A549 (cell line): ENCODE results near the gene GPR137B. TPM values are rescaled to one million over a fixed set of nuclear protein-coding genes. Genes with fewer than 3 reads are reported as not detected.
"Not testable (repeated sequence)": the region's sequence is repeated elsewhere in the genome, so short reads cannot be mapped to it uniquely, and the experiment has no call there.

Experiments
- ATAC-seq, 2 experiments: fragments of 200-7000 bp in 1 of 2; fragments of >200 bp in 1 of 2; cut with Nextera tagmentation in 1 of 2; cut with Tn5 transposase in 1 of 2; 3 replicates each; pipeline versions ENCODE4 v1.8.0 to v1.9.1; 2018 to 2020; ENCODE audit warnings: mild to moderate bottlenecking in 1 of 2, moderate library complexity in 1 of 2
- CTCF ChIA-PET: fragments of 300-600 bp; sonication (Branson Sonifier 250); formaldehyde crosslinking; extraction: SDS; loops from one replicate; lab custom pipeline; 2021; ENCODE audit warnings: antibody characterized with exemption, inconsistent platforms; lab: Yijun Ruan, JAX
- POLR2A ChIA-PET: fragments of 350-600 bp; formaldehyde crosslinking; extraction: SDS; loops from one replicate; lab custom pipeline; 2021; ENCODE audit warnings: antibody characterized with exemption, inconsistent platforms; lab: Yijun Ruan, JAX
- DNase-seq, 2 experiments: peaks; one replicate each; pipeline versions ENCODE4 v3.0.0 to v3.0.0-alpha.2; 2011 to 2016; ENCODE audit warnings: low read depth in 1 of 2, low spot score in 1 of 2
- FAIRE-seq: peaks from 2 replicates; lab custom pipeline; 2011; peaks lifted over from hg19 to GRCh38; lab: Jason Lieb, UNC
- H3K27ac ChIP-seq, 2 experiments: fragments of >200 bp; sonication (Bioruptor Twin); formaldehyde crosslinking; 3 replicates each; pipeline ENCODE4 v1.5.1; 2016 to 2017
- H3K4me1 ChIP-seq: fragments of >200 bp; sonication (Bioruptor Twin); formaldehyde crosslinking; 3 replicates; pipeline ENCODE4 v1.6.1; 2016
- H3K4me2 ChIP-seq: fragments of >200 bp; sonication (Bioruptor Twin); formaldehyde crosslinking; 3 replicates; pipeline ENCODE4 v1.6.1; 2016
- H3K4me3 ChIP-seq: fragments of >200 bp; sonication (Bioruptor Twin); formaldehyde crosslinking; 3 replicates; pipeline ENCODE4 v1.5.1; 2016
- H3K9me3 ChIP-seq: fragments of >200 bp; sonication (Bioruptor Twin); formaldehyde crosslinking; 3 replicates; pipeline ENCODE4 v1.6.1; 2016
- BHLHE40 ChIP-seq: IDR thresholded peaks from 2 replicates; pipeline ENCODE4 v1.6.1; 2012; ENCODE audit warnings: low read depth, low read length, inconsistent platforms
- CEBPB ChIP-seq, 2 experiments: fragments of >200 bp in 1 of 2; sonication (Bioruptor Twin) in 1 of 2; formaldehyde crosslinking in 1 of 2; IDR thresholded peaks; 2 replicates each; pipeline ENCODE4 v1.6.1; 2012 to 2016
- EP300 ChIP-seq, 2 experiments: fragments of >200 bp; sonication (Bioruptor Twin); formaldehyde crosslinking; IDR thresholded peaks; 2 replicates in 1 of 2; 3 replicates in 1 of 2; pipeline ENCODE4 v1.6.1; 2016 to 2017
- FOSL2 ChIP-seq, 2 experiments: fragments of 450-650 bp in 1 of 2; fragments of >200 bp in 1 of 2; sonication (Bioruptor Twin) in 1 of 2; formaldehyde crosslinking; IDR thresholded peaks; 2 replicates each; pipeline versions ENCODE4 v1.5.0 to v1.6.1; 2016 to 2020; ENCODE audit warnings: mild to moderate bottlenecking in 1 of 2, moderate library complexity in 1 of 2
- GATA3 ChIP-seq: IDR thresholded peaks from 2 replicates; pipeline ENCODE4 v1.6.1; 2012; ENCODE audit warnings: borderline replicate concordance
- JUN ChIP-seq, 2 experiments: fragments of >200 bp; sonication (Bioruptor Twin); formaldehyde crosslinking; IDR thresholded peaks; 2 replicates in 1 of 2; 3 replicates in 1 of 2; pipeline ENCODE4 v1.6.1; 2016 to 2017
- JUNB ChIP-seq: fragments of >200 bp; sonication (Bioruptor Twin); formaldehyde crosslinking; IDR thresholded peaks from 2 replicates; pipeline ENCODE4 v1.6.1; 2016
- NR3C1 ChIP-seq: fragments of >200 bp; sonication (Bioruptor Twin); formaldehyde crosslinking; IDR thresholded peaks from 3 replicates; pipeline ENCODE4 v1.6.1; 2017
- PHF8 ChIP-seq: fragments of 200-600 bp; sonication (generic); IDR thresholded peaks from 2 replicates; pipeline ENCODE4 v1.6.1; 2016; ENCODE audit warnings: low read depth, mild to moderate bottlenecking, antibody characterized with exemption, moderate library complexity, borderline replicate concordance
- RCOR1 ChIP-seq: fragments of 150-350 bp; IDR thresholded peaks from 2 replicates; pipeline ENCODE4 v1.6.1; 2014; ENCODE audit warnings: antibody characterized with exemption, low read length, low read depth
- TFCP2L1 ChIP-seq: fragments of 250-450 bp; sonication (Bioruptor Pico); IDR thresholded peaks from 2 replicates; pipeline ENCODE4 v1.5.0; 2021; ENCODE audit warnings: mild to moderate bottlenecking
- TP53 ChIP-seq: fragments of 250-450 bp; sonication (Bioruptor Pico); IDR thresholded peaks from 2 replicates; pipeline ENCODE4 v1.5.0; 2021; ENCODE audit warnings: mild to moderate bottlenecking, moderate library complexity
- WGBS: methylation state at CpG from one replicate; pipeline ENCODE4 v1.1.6; 2017; ENCODE audit errors: missing lambda C conversion rate; 5-methylcytosine and 5-hydroxymethylcytosine counted together
- polyA plus RNA-seq, 4 experiments: library from polyadenylated mRNA; depleted of rRNA in 3 of 4; stranded (reverse); fragments of >200 nt; fragmentation: RNase III in 1 of 4; extraction: RNeasy Plus Mini Kit Qiagen cat#74134 plus additional on column Dnase treatment in 1 of 4; gene quantifications; 2 replicates in 3 of 4; 3 replicates in 1 of 4; pipeline ENCODE4 v1.2.3, GENCODE V29; 2011 to 2017
- TF ChIP-seq, protein P1 (sequence below): IDR thresholded peaks from 2 replicates; pipeline ENCODE4 v1.6.1; 2012
- TF ChIP-seq, protein P2 (sequence below): IDR thresholded peaks from 2 replicates; pipeline ENCODE4 v1.6.1; 2012; ENCODE audit warnings: low read depth, borderline replicate concordance
- TF ChIP-seq, protein P3 (sequence below): fragments of >200 bp; sonication (Bioruptor Twin); formaldehyde crosslinking; IDR thresholded peaks from 2 replicates; pipeline ENCODE4 v1.6.1; 2016
- TF ChIP-seq, protein P4 (sequence below): fragments of 150-350 bp; IDR thresholded peaks from 2 replicates; pipeline ENCODE4 v1.6.1; 2014; ENCODE audit warnings: low read depth, mild to moderate bottlenecking, low read length

GPR137B gene
- polyA plus RNA-seq, 2 of the 4 experiments (the other 2 are of a cell fraction) = 5.8 to 9.2 TPM

DNA sequence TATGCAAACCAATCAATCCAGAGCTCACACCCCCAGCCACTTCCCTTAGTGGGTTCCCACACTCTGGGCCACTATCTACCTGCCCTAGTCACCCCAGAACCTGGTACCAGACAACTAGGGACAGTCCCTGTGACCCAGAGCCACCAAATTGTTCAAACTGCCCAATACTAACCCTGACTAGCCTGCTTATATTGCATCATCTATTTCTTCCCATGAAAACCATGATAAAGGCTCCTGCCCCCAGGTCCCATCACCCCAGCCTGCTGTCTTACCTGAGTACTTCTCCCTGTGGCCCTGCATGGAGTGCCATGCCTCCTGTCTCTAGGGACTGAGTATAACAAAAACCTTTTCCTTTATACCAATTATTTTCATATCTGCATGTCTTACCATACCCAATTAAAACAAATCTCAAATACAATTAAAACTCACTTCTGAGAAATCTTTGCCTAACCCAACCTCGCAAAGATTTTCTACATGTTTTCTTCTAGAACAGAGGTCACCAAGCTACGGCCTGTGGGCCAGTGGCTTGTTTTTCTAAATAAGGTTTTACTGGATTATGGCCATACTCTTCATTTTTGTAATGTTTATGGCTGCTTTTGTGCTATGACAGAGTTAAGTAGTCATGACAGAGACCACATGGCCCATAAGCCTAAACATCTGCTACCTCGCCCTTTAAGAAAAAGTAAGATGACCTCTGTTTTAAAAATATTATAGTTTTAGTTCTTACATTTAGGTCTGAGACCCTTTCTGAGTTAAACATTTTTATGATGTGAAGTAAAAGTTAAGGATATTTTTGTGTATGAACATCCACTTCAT, 46.4 kb upstream of the GPR137B start (continued):
- TF ChIP-seq JUN (IDR thresholded peaks at IDR 0.05) (no peak), CEBPB (IDR thresholded peaks at IDR 0.05) (no peak)

DNA sequence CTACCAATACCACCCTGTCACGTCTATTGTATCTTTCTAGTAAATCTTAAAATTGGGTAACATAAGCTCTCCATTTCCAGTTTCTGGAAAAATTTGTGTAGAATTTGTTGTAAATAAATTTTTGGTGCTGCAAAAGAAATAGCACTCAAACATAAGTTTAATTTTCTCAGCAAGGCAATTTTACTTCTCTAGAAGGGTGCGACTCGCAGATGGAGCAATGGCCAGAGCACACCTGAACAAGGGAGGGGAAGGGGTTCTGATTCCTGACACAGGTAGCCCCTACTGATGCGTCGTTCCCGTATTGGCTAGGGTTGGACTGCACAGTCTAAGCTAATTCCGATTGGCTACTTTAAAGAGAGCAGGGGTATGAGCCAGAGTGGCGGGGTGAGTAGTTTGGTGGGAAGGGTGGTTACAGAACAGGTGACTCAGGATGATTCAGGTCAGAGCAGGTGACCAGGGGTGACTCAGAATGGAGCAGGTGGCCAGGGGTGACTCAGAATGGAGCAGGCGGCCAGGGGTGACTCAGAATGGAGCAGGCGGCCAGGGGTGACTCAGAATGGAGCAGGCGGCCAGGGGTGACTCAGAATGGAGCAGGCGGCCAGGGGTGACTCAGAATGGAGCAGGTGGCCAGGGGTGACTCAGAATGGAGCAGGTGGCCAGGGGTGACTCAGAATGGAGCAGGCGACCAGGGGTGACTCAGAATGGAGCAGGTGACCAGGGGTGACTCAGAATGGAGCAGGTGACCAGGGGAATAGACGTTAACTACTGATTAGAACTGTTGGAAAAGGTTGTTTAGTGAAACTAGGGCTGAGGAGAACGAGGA, 45.5 kb upstream of the GPR137B start:
- CTCF ChIA-PET; H3K4me3 ChIP-seq; FAIRE-seq; H3K4me2 ChIP-seq; POLR2A ChIA-PET; H3K4me1 ChIP-seq; TF ChIP-seq FOSL2 (CRISPR knock-in tag; IDR thresholded peaks at IDR 0.05): not testable (repeated sequence)
- peak overlapping the region; percentile 3 to 7; a peak in 2 of 6 replicates for H3K27ac ChIP-seq
- ATAC-seq (peak; percentile 50 to 89), DNase-seq (peak in 1 of 2 experiments; percentile 88)
- peak; percentile 70 for TF ChIP-seq JUNB
- TF ChIP-seq EP300 (IDR thresholded peaks at IDR 0.05) = 0 out of 5 replicates have a peak, but pooled peaks of 1 of the 2 experiments have one; percentile 3
- TF ChIP-seq FOSL2 (IDR thresholded peaks at IDR 0.05) = peak; percentile 93
- TF ChIP-seq GATA3 = peak; percentile 63; the same call in 1 of the 2 replicates
- TF ChIP-seq, protein P1, sequence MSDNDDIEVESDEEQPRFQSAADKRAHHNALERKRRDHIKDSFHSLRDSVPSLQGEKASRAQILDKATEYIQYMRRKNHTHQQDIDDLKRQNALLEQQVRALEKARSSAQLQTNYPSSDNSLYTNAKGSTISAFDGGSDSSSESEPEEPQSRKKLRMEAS = peak; percentile 34
- TF ChIP-seq BHLHE40 = peak; percentile 37; the same call in 1 of the 2 replicates
- TF ChIP-seq, protein P2, sequence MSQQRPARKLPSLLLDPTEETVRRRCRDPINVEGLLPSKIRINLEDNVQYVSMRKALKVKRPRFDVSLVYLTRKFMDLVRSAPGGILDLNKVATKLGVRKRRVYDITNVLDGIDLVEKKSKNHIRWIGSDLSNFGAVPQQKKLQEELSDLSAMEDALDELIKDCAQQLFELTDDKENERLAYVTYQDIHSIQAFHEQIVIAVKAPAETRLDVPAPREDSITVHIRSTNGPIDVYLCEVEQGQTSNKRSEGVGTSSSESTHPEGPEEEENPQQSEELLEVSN = 0 out of 2 replicates have a peak, but pooled peaks have one; percentile 7
- peak; percentile 29 to 53; a peak in 4 of 5 replicates for TF ChIP-seq JUN (IDR thresholded peaks at IDR 0.05)
- TF ChIP-seq NR3C1 = 0 out of 3 replicates have a peak, but pooled peaks have one; percentile 13
- TF ChIP-seq RCOR1 = peak; percentile 31; the same call in 1 of the 2 replicates
- TF ChIP-seq, protein P3, sequence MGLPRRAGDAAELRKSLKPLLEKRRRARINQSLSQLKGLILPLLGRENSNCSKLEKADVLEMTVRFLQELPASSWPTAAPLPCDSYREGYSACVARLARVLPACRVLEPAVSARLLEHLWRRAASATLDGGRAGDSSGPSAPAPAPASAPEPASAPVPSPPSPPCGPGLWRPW = peak; percentile 78
- peaks cover 25% of the 10 kb centered on the region for H3K9me3 ChIP-seq
- 32% methylated on average over 15 of the region's 15 CpGs for WGBS

DNA sequence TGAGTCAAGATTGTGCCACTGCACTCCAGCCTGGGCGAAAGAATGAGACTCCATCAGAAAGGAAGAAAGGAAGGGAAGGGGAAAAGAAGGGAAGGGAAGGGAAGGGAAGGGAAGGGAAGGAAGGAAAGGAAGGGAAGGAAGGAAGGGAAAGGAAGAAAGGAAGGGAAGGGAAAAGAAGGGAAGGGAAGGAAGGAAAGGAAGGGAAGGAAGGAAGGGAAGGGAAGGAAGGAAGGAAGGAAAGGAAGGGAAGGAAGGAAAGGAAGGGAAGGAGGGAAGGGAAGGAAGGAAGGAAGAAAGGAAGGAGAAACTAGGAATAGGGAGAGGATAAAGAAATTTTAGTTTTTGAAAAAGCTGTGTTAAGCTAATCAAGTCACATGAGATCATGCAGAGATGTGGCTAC, 44.1 kb upstream of the GPR137B start:
- Histone ChIP-seq H3K4me2 (no peak overlapping the region), H3K9me3 (peaks cover 25% of the 10 kb centered on the region), H3K4me3 (no peak overlapping the region), H3K4me1 (no peaks in the 10 kb centered on the region), H3K27ac (no peak overlapping the region)
- ATAC-seq = no peak
- CTCF ChIA-PET = no interaction called here
- TF ChIP-seq, protein P3 = no peak
- TF ChIP-seq TFCP2L1 (CRISPR knock-in tag) (no peak), PHF8 (no peak), TP53 (CRISPR knock-in tag) (no peak)
- TF ChIP-seq, protein P4, sequence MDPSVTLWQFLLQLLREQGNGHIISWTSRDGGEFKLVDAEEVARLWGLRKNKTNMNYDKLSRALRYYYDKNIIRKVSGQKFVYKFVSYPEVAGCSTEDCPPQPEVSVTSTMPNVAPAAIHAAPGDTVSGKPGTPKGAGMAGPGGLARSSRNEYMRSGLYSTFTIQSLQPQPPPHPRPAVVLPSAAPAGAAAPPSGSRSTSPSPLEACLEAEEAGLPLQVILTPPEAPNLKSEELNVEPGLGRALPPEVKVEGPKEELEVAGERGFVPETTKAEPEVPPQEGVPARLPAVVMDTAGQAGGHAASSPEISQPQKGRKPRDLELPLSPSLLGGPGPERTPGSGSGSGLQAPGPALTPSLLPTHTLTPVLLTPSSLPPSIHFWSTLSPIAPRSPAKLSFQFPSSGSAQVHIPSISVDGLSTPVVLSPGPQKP = no peak
- POLR2A ChIA-PET = no interaction called here
- no peak for FAIRE-seq
- 0% methylated on average over 1 of the region's 1 CpG for WGBS
- DNase-seq = no peak
